IPS DF 19.7 (cell line): ENCODE results near the gene ZC2HC1C.
"Not testable (repeated sequence)": the region's sequence is repeated elsewhere in the genome, so short reads cannot be mapped to it uniquely, and the experiment has no call there.

Experiments
- DNase-seq: peaks from one replicate; pipeline ENCODE4 v3.0.0-alpha.2; 2013; ENCODE audit warnings: low read depth, low spot score

Gene ZC2HC1C

GRCh38 chr14:75054421-75054820, 15.0 kb upstream of the ZC2HC1C start:
- DNase-seq: no peak

GRCh38 chr14:75059642-75060041, 9.8 kb upstream of the ZC2HC1C start:
- no peak for DNase-seq

- DNase-seq: no peak
Observed at GRCh38 chr14:75060420-75060819, 9.0 kb upstream of the ZC2HC1C start.

GRCh38 chr14:75063013-75063412, 6.4 kb upstream of the ZC2HC1C start:
- no peak for DNase-seq

GRCh38 chr14:75063491-75064204, 5.8 kb upstream of the ZC2HC1C start, which contains the start of gene ACYP1:
Gene ACYP1, minus strand, starts transcription at chr14:75064024. Its CDS starts 471 bp downstream, at chr14:75063553.
- peak; percentile 57 for DNase-seq

GRCh38 chr14:75064205-75064567, 5.3 kb upstream of the ZC2HC1C start:
- no peak for DNase-seq

- no peak for DNase-seq
Observed at GRCh38 chr14:75066691-75067090, 2.8 kb upstream of the ZC2HC1C start.

- no peak for DNase-seq
Observed at GRCh38 chr14:75067212-75067611, 2.2 kb upstream of the ZC2HC1C start.

- DNase-seq: not testable (repeated sequence)
Observed at GRCh38 chr14:75067765-75068164, 1.7 kb upstream of the ZC2HC1C start.

- no peak for DNase-seq
Observed at GRCh38 chr14:75068294-75069120, 934 bp upstream of the ZC2HC1C start.

GRCh38 chr14:75069811-75070145, 337 bp downstream of the ZC2HC1C start:
- DNase-seq: no peak

- no peak for DNase-seq
Observed at GRCh38 chr14:75070383-75070782, 942 bp downstream of the ZC2HC1C start.

GRCh38 chr14:75077794-75078193, 8.4 kb downstream of the ZC2HC1C start:
- DNase-seq: no peak

GRCh38 chr14:75079521-75079920, 10.1 kb downstream of the ZC2HC1C start:
- no peak for DNase-seq

- DNase-seq: no peak
Observed at GRCh38 chr14:75081660-75082229, 12.3 kb downstream of the ZC2HC1C start.

GRCh38 chr14:75083271-75083670, 13.8 kb downstream of the ZC2HC1C start:
- DNase-seq: no peak

GRCh38 chr14:75084513-75084912, 15.1 kb downstream of the ZC2HC1C start:
- DNase-seq: no peak

- no peak for DNase-seq
Observed at GRCh38 chr14:75088153-75088552, 18.7 kb downstream of the ZC2HC1C start.

- DNase-seq: peak; percentile 17
Observed at GRCh38 chr14:75088566-75089373, 19.3 kb downstream of the ZC2HC1C start.

GRCh38 chr14:75090353-75090752, 20.9 kb downstream of the ZC2HC1C start:
- DNase-seq: no peak

- no peak for DNase-seq
Observed at GRCh38 chr14:75091251-75091650, 21.8 kb downstream of the ZC2HC1C start.

- DNase-seq: no peak
Observed at GRCh38 chr14:75092698-75093097, 23.3 kb downstream of the ZC2HC1C start.
